HG02623 (cell line): ENCODE measurements around the gene ZBTB42.
A peak's percentile ranks its signal among the peaks of the same experiment; 100 is the strongest.

Experiments
- ATAC-seq: cut with Tn5 transposase; IDR thresholded peaks from one replicate; pipeline ENCODE4 v1.9.1; 2021; ENCODE audit warnings: moderate library complexity; ENCODE audit not compliant: unreplicated experiment

Gene ZBTB42

GRCh38 chr14:104794631-104794992 is 6.3 kb upstream of the ZBTB42 start:
- no peak for ATAC-seq

GRCh38 chr14:104794993-104795780 is 5.7 kb upstream of the ZBTB42 start, which contains the start of gene AKT1:
TSS of gene AKT1 (minus strand) at chr14:104795748. CDS start at chr14:104792643, 3,105 bp downstream.
- ATAC-seq = peak; percentile 28

- peak; percentile 25 for ATAC-seq
Observed at GRCh38 chr14:104795781-104796686, 4.9 kb upstream of the ZBTB42 start.

GRCh38 chr14:104796687-104797081 is 4.2 kb upstream of the ZBTB42 start:
- ATAC-seq = no peak

- no peak for ATAC-seq
Observed at GRCh38 chr14:104797115-104798044, 3.5 kb upstream of the ZBTB42 start.

- ATAC-seq = no peak
Observed at GRCh38 chr14:104798300-104799243, 2.3 kb upstream of the ZBTB42 start.

DNA sequence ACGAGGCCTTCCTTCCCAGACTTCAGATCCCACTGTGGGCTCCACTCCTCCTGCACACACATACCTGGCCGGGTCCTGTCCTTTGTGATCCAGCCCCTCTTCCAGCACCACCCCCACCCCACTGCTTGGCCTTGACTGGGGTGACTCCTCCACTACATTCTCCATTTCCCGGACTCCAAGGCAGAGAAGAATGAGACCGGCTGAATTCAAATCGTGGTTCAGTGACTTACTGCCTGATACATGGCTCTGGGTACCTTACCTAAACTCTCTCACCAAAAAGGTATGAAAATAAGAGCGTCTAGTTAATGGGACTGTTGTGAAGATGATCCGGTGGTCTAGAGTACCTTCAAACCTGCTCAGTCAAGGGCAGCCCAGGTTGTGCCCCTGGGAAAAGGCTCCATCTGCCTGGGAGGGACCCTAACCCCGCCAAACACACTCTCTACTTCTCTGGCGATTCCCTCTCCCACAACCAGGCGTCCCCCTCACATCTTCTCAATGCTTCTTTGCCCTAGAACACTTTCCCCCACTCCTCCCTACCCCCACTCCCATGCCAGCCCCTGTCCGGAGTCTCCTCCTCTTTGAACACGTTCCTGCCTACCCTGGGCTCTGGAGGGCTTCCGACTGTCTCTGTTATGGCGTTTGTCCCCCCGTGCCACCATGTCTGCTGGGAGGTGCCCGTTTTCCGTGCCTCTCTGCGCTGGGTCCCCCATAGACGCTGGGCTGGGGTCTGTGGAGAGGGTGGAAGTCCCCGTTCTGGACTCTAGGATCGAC is 1.5 kb upstream of the ZBTB42 start:
- ATAC-seq = no peak

DNA sequence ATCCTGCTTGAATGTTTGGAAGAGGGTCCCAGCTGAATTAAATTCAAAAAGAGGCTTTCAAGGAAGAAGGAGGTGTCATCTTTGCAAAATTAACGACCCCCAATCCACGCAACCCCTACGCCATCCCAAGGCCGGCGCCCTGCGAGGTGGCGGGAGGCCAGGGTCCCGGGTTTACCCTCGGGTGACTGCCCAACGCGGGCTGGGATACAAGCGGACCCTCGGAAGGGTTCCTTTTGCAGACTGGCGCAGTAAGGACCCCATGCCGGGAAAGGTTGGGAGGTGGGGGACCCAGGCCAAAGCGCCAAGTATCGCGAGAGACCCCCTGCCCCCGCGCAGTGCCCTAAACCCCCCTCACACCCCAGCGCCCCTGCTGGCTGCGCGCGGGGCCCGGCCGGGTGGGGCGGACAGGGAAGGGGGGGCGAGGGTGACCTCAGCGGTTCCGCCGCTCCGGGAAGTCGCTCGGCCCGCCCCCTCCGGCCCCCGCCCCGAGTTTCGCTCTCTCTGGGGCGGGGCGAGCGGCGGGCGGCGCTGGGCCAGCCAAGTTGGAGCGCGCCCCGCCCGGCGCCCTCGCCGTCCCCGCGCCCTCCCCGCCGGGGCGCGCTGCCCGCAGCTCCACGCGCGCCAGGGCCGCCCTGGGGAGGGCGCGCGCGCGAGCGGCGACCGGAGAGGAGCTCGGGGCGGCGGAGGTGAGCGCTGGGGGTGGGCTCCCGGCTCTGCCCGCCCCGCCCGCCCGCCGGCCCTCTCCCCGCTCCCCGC is 708 bp upstream of the ZBTB42 start:
- ATAC-seq = peak; percentile 46

- no peak for ATAC-seq
Observed at GRCh38 chr14:104801520-104802393, 856 bp downstream of the ZBTB42 start.

GRCh38 chr14:104802394-104803184 is 1.7 kb downstream of the ZBTB42 start:
- ATAC-seq = no peak

DNA sequence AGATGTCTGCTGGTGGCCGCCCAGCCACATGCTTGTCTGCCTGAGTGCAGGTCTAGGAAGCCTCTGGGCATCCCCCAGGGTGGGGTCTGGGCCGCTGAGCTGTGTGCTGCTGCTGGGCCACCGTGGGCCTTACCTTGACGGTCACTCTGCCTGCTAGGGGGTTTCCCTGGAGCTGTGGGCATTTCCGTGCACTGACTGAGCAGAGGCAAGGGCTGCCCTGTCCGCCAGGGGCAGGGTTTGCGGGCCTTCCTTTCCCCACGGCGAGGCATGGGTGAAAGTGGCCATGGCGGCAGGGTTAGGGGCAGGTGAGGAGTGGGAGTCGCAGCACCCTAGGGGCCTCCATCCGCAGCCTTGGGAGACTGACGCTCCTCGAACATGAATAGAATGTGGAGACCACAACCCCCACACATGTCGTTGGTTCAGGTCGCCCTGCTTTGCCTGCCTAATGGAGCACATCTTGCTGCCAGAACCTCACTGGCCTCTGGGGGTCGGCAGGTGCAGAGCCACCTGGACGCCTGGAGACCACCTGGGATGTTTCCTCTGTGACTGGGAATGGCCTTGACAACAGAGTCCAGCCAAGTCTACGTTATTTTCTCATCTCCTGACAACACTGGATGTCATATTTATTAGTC is 2.5 kb downstream of the ZBTB42 start:
- no peak for ATAC-seq

GRCh38 chr14:104803912-104804410 is 3.1 kb downstream of the ZBTB42 start:
- no peak for ATAC-seq

DNA sequence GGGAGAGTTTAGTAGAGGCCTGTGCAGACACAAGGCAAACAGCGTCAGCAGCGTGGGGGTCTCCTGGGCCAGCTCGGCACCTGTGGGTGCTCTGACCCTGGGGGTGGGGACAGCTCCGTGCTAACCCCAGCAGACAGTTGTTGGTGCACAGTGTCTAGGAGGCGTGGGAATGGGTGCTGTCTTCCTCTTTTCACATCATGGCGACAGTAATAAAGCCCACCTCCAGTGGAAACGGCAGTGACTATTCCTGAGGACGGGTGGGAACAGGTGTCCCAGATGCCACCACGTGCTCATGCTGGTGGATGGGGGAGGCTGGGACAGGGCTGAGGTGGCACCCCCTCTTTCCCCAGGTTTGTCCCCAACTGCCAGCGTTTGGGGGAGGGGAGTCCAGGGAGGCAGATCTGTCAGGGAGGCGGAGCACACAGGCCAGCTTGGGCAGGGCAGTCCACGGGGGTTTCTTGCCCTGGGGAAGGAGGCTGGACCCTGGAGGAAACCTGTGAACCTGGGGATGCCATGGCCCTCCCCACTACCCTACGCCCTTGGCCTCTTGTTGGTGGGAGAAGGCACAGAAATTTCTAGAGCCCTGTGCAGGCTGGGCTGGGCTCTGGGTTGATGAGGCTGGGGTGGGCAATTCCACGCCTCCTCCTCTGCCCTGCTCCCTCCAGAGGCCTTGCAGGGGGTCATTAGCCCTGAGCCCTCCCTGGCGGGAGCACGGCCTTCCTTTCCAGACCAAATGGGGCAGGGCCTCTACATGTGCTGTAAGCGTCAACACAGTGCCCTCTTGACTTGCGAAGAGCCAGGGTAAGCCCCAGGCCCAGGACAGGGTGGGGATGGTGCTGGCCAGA is 3.8 kb downstream of the ZBTB42 start:
- ATAC-seq = no peak

- no peak for ATAC-seq
Observed at GRCh38 chr14:104805326-104805678, 4.4 kb downstream of the ZBTB42 start.
